KBM-7 (cell line): ENCODE measurements around the gene SIRT2.
A peak's percentile ranks its signal among the peaks of the same experiment; 100 is the strongest.
"Not testable (repeated sequence)": the region's sequence is repeated elsewhere in the genome, so short reads cannot be mapped to it uniquely, and the experiment has no call there.

ENCODE experiments used
- DNase-seq: peaks from one replicate; pipeline ENCODE4 v3.0.0-alpha.2; 2015
- in situ Hi-C: fragments of 300-500 bp; cut with MboI; formaldehyde crosslinking; loops from 2 replicates; pipeline ENCODE4 v1.14.3; 2020; ENCODE audit warnings: low sequenced_read_pairs, low pct_unique_long_range_greater_than_20kb, mixed read lengths

SIRT2 gene

GRCh38 chr19:38901683-38902082 is 2.3 kb upstream of the SIRT2 start:
- DNase-seq: no peak
- in situ Hi-C loops: no loop called here

GRCh38 chr19:38900743-38901190 is 1.3 kb upstream of the SIRT2 start:
- DNase-seq: peak; percentile 16
- in situ Hi-C loops: no loop called here

DNA sequence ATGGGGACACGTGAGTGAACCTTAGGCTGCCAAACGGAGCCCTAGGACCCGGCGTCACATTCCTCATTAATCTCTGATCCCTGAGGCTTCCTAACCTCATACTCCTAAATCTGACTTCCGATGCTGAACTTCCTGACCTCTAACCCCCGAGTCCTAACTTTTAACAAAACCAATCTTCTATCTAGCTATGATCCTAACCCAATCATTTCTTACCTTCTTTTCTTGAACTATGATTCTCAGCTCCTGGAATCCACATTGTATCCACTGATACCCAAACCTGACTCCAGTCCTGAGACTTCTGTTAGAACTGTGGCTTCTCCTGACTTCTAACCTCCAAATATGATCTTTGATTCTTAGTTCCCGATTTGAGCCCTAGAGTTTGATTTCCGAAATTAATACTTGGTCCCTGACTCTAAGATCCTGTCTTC is 798 bp upstream of the SIRT2 start:
- in situ Hi-C loops: no loop called here
- DNase-seq: no peak

GRCh38 chr19:38898788-38899446 is 501 bp downstream of the SIRT2 start:
- in situ Hi-C loops: no loop called here
- DNase-seq: peak; percentile 25

- in situ Hi-C loops: no loop called here
- DNase-seq: no peak
Measured at GRCh38 chr19:38894968-38895367, 4.5 kb downstream of the SIRT2 start.

- in situ Hi-C loops: no loop called here
- DNase-seq: no peak
Measured at GRCh38 chr19:38893341-38893771, 6.1 kb downstream of the SIRT2 start.

DNA sequence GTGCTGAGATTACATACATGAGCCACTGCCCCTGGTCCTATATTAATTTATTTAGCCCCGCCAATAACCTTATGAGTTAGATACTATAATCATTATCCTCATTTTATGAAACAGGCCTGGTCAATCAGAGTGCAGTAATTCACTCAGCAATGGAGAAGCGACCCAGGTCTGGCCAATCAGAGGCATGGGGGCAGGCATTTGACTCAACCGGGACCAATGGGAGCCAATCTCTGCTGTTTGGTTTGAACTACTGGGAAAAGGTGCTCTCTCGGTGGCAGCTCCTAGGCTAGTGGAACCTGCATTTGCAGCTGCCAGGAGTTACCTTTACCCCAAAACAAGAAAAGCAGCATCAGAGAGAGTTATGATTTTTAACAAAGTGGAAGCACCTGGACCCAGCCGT is 6.6 kb downstream of the SIRT2 start:
- in situ Hi-C loops: no loop called here
- DNase-seq: no peak

DNA sequence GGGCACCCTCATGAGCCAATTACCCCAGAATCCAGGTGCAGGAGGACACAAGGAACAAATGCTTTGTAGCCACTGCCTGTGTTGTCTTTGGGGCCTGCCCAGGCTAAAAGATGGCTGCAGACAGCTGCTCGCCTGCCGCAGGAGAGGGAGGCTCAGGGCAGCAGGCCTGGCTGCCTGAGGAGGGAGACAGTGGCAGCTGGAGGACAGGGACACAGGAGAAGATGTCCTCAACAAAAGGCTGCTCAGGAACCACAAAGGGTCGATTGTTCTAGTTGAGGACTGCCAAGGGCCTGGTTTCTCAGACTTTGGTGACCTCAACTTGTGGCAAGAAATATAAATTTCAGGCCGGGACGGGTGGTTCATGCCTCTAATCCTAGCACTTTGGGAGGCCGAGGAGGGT is 7.6 kb downstream of the SIRT2 start:
- in situ Hi-C loops: no loop called here
- no peak for DNase-seq

GRCh38 chr19:38890686-38891085 is 8.7 kb downstream of the SIRT2 start:
- DNase-seq: no peak
- in situ Hi-C loops: no loop called here

DNA sequence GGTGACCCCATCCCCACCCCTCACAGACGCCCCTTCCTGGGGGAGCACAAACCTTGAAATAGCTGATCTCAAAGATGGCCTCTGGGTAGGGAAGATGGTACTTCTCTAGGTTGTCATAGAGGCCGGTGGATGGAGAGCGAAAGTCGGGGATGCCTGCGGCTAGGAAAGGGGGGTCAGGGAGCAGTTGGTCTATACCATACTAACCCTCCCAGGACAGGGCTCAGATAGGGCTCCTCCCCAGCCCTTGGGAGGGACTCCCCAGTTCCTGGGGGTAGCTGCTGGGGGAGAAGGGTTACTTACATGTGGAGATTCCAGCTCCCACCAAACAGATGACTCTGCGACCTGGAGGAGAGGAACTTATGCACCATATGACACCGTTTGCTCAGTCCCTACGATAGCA is 9.6 kb downstream of the SIRT2 start:
- in situ Hi-C loops: no loop called here
- DNase-seq: no peak

DNA sequence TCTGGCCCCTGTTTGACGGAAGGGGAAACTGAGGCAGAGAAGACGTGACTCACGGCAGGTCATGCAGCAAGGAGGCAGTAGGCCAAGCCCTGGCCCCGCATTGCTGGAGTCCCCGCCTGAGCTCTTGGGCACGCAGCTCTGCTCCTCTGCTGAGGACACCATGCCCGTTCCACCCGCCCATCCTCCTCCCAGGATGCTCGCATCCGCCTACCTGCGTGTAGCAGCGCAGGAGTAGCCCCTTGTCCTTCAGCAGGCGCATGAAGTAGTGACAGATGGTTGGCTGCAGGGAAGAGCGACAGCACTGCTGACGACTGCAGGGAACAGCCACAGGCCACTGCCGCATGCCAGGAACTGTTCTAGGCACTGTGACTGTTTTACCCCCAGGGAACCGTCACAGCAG is 10.5 kb downstream of the SIRT2 start:
- in situ Hi-C loops: no loop called here

GRCh38 chr19:38884691-38885090 is 14.7 kb downstream of the SIRT2 start:
- DNase-seq, in situ Hi-C loops: not testable (repeated sequence)

More for the DNA sequence above, 10.5 kb downstream of the SIRT2 start:
- DNase-seq: no peak

GRCh38 chr19:38883286-38883685 is 16.1 kb downstream of the SIRT2 start:
- in situ Hi-C loops: no loop called here
- DNase-seq: no peak

DNA sequence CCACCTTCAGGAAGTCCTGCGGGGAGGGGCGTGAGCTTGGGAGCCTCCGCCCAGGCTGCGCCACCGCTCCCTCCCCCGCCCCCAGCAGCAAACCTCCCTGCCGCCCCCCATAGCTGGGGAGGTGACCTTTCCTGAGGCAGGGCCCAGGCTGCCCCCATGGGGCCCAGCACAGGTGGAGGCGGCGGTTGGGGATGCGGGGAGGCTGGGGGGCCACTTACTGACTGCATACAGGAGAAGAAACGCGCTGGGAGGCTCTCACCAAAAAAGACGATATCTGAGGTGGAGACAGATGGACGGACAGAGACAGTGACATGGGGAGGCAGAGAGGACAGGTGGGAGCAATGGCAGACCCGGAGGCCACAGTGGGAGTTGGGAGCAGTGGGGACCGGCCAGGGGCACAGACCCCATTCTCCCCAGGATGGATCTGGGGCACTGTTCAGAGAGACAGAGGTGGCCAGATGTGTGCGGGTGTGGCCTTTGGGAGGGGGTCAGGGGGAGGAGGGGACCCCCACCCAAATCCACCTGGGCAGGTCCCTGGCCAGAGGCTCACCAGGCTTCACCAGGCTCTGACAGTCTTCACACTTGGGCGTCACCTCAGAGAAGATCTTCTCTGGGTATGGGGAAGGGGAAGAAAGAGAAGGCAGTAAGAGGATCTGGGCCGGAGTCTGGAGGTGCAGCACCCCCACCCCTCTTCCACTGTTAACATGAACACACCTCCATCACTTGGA is 18.4 kb downstream of the SIRT2 start:
- no peak for DNase-seq
- in situ Hi-C loops: no loop called here

- in situ Hi-C loops: no loop called here
- no peak for DNase-seq
Measured at GRCh38 chr19:38880076-38880881, 19.1 kb downstream of the SIRT2 start.

DNA sequence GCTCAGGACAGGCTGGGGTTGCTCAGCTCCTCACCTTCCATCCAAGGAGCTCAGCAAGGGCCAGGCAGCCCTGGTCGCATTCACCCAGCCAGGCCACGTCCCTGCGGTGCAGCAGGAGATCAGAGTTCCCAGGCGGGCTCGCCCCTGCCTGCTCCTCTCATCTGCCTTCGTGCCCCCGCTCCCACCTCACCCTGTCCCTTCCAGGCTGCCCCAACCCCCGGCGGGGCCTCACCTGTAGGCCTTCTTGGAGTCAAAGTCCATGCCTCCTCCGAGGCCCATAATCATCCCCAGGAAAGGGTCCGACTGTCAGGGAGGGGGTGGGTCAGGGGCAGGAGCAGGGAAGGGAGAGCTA is 20.0 kb downstream of the SIRT2 start:
- in situ Hi-C loops: no loop called here
- DNase-seq: no peak

DNA sequence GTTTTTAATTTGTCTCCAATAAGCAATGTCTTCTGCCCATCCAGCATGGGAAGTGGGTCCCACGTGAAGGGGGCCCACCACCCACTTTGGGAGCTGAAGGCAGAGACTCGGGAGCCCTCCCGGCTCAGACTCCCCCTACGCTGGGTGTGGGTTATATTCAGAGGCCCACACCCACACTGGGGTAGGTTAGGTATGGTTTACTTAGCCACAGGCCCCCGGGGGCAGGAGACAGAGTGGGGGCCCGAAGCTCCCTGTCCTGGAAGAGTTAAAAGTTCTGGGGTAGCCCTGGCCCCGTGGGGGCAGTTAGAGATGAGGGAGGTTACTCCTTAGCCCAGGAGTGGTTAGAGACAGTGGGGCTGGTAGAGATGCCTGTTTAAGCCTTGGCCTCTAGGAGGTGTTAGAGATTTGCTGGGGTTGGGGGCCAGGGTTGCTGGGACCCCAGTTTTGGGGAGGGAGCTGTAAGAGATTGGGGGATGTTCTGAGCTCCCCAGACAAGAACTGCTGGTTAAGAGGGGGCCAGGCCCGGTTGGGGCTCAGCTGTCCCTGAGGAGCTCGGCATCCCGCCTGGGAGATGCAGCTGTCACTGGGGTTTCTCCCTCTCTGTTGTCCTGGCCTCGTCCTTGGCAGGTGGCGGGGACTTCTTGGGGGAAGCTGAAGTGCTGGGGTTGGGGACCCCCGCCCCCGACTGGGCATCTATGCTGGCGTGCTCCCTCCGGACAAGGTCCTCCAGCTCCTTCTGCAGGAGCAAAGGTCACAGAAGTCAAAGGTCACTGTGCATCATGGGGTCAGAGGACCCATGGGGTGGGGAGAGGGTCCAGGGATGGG is 20.6 kb downstream of the SIRT2 start:
- in situ Hi-C loops: no loop called here

DNA sequence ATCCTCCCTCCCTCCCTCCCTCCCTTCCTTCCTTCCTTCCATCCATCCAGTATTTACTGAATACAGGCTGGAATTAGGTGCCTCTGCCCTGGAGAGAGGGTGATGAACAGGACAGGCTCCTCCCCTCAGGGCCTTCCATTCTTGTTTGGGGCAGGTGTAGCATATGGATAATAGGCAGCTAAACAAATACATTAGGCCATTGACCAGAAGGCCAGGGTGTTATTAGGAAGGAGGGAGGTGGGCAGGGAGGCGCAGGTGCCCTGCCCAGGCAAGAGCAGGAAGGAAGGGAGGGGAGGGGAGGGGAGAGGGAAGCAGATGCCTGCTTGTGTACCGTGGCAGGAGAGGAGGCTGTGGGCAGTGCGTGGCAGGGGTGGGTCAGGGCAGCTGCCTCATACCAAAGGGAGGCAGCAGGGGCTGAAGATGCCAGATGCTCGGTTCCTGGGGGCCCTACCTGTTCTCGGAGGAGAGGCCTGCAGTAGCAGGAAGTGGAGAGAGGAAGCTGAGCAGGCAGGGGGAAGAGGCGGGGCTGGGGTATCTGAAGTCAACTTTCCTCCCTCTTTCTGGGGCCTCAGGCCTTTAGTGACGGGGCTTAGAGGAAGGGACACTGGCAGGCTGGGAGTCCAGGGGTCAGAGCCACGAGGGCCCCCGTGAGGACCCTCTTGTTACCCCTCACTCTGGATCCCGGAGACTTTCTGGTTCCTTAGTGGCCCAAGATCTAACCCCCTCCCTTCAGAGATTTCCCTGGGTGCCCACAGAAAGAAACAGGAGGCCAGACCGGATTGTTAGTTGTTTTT is 21.4 kb downstream of the SIRT2 start, which contains the start of gene RINL:
TSS of gene RINL (minus strand) at position 495 of the 794 bp plus-strand sequence. CDS start 1,533 bp downstream, outside the sequence.
- peak; percentile 72 for DNase-seq
- in situ Hi-C loops: no loop called here

More for the DNA sequence above, 20.6 kb downstream of the SIRT2 start:
- DNase-seq: no peak
